Astrocyte (in vitro differentiated cells and primary cell): ENCODE results near the gene VCX. TPM values are rescaled to one million over a fixed set of nuclear protein-coding genes. Genes with fewer than 3 reads are reported as not detected.
A peak's percentile ranks its signal among the peaks of the same experiment; 100 is the strongest.

Experiments used
- DNase-seq: peaks from one replicate; pipeline ENCODE4 v3.0.0-alpha.2; 2010; ENCODE audit warnings: low read depth
- FAIRE-seq: peaks from 2 replicates; lab custom pipeline; 2011; peaks lifted over from hg19 to GRCh38; lab: Jason Lieb, UNC
- H2AFZ ChIP-seq: 2 replicates; pipeline ENCODE4 v1.6.0; 2012; ENCODE audit warnings: low read depth, low read length, inconsistent platforms
- H3K27ac ChIP-seq: 2 replicates; pipeline ENCODE4 v1.5.1; 2011; ENCODE audit warnings: low read depth, low read length, inconsistent platforms
- H3K27me3 ChIP-seq: 2 replicates; pipeline ENCODE4 v1.6.0; 2011; ENCODE audit warnings: low read length, inconsistent platforms; ENCODE audit not compliant: insufficient read depth
- H3K36me3 ChIP-seq: 2 replicates; pipeline ENCODE4 v1.5.1; 2011; ENCODE audit warnings: low read length, inconsistent platforms; ENCODE audit not compliant: insufficient read depth
- H3K4me1 ChIP-seq: 2 replicates; pipeline ENCODE4 v1.5.1; 2011; ENCODE audit warnings: low read length, inconsistent platforms; ENCODE audit not compliant: insufficient read depth
- H3K4me2 ChIP-seq: 2 replicates; pipeline ENCODE4 v1.6.0; 2012; ENCODE audit warnings: low read length, inconsistent platforms
- H3K4me3 ChIP-seq: 2 replicates; pipeline ENCODE4 v1.5.1; 2011; ENCODE audit warnings: low read depth, mild to moderate bottlenecking, low read length, inconsistent platforms; ENCODE audit not compliant: insufficient read depth
- H3K79me2 ChIP-seq: 2 replicates; pipeline ENCODE4 v1.6.0; 2012; ENCODE audit warnings: mild to moderate bottlenecking, low read length, inconsistent platforms; ENCODE audit not compliant: insufficient read depth
- H3K9ac ChIP-seq: 2 replicates; pipeline ENCODE4 v1.6.0; 2012; ENCODE audit warnings: mild to moderate bottlenecking, low read length, inconsistent platforms
- H3K9me3 ChIP-seq: 2 replicates; pipeline ENCODE4 v1.5.1; 2012; ENCODE audit warnings: low read depth, mild to moderate bottlenecking, low read length, inconsistent platforms; ENCODE audit not compliant: insufficient read depth
- H4K20me1 ChIP-seq: 2 replicates; pipeline ENCODE4 v1.6.0; 2012; ENCODE audit warnings: low read length, inconsistent platforms; ENCODE audit not compliant: insufficient read depth
- H3K27ac Mint-ChIP-seq: one replicate; pipeline ENCODE4 v1.8.0; 2021; ENCODE audit warnings: mild to moderate bottlenecking, mixed read lengths; ENCODE audit not compliant: unreplicated experiment
- H3K27me3 Mint-ChIP-seq: one replicate; pipeline ENCODE4 v1.8.0; 2021; ENCODE audit warnings: low read depth, mixed read lengths; ENCODE audit not compliant: unreplicated experiment
- H3K36me3 Mint-ChIP-seq: one replicate; pipeline ENCODE4 v1.8.0; 2021; ENCODE audit warnings: low read depth, mixed read lengths; ENCODE audit not compliant: unreplicated experiment
- H3K4me1 Mint-ChIP-seq: one replicate; pipeline ENCODE4 v1.8.0; 2021; ENCODE audit warnings: low read depth, mixed read lengths; ENCODE audit not compliant: unreplicated experiment
- H3K4me3 Mint-ChIP-seq: one replicate; pipeline ENCODE4 v1.8.0; 2021; ENCODE audit warnings: mild to moderate bottlenecking, moderate library complexity, mixed read lengths; ENCODE audit not compliant: unreplicated experiment
- H3K9me3 Mint-ChIP-seq: one replicate; pipeline ENCODE4 v1.8.0; 2021; ENCODE audit warnings: mild to moderate bottlenecking, mixed read lengths; ENCODE audit not compliant: unreplicated experiment
- EZH2 ChIP-seq: IDR thresholded peaks from 2 replicates; pipeline ENCODE4 v1.6.1; 2012; ENCODE audit warnings: mild to moderate bottlenecking, low read length, inconsistent platforms; ENCODE audit not compliant: insufficient read depth
- total RNA-seq: library from RNA; stranded (reverse); gene quantifications from 2 replicates; pipeline ENCODE4 v1.2.1, GENCODE V29; 2021
- TF ChIP-seq, protein P1 (sequence below): IDR thresholded peaks from 2 replicates; pipeline ENCODE4 v1.5.1; 2011; ENCODE audit warnings: low read depth, mild to moderate bottlenecking, inconsistent platforms, low read length, moderate library complexity; ENCODE audit not compliant: insufficient read depth

The VCX gene
- total RNA-seq, 1 donor from 2014 or later = not detected

GRCh38 chrX:7815166-7815805, 27.7 kb upstream of the VCX start:
- Histone ChIP-seq H3K79me2 (no peaks in the 10 kb centered on the region), H3K4me3 (no peak overlapping the region), H3K27ac (no peak overlapping the region), H3K9me3 (no peaks in the 10 kb centered on the region), H3K9ac (no peak overlapping the region), H3K27me3 (no peaks in the 10 kb centered on the region), H2AFZ (no peak overlapping the region), H3K36me3 (no peaks in the 10 kb centered on the region), H4K20me1 (no peaks in the 10 kb centered on the region), H3K4me2 (no peak overlapping the region), H3K4me1 (no peaks in the 10 kb centered on the region)
- H3K27me3 Mint-ChIP-seq = no peaks in the 10 kb centered on the region
- no peak for TF ChIP-seq EZH2
- TF ChIP-seq, protein P1, sequence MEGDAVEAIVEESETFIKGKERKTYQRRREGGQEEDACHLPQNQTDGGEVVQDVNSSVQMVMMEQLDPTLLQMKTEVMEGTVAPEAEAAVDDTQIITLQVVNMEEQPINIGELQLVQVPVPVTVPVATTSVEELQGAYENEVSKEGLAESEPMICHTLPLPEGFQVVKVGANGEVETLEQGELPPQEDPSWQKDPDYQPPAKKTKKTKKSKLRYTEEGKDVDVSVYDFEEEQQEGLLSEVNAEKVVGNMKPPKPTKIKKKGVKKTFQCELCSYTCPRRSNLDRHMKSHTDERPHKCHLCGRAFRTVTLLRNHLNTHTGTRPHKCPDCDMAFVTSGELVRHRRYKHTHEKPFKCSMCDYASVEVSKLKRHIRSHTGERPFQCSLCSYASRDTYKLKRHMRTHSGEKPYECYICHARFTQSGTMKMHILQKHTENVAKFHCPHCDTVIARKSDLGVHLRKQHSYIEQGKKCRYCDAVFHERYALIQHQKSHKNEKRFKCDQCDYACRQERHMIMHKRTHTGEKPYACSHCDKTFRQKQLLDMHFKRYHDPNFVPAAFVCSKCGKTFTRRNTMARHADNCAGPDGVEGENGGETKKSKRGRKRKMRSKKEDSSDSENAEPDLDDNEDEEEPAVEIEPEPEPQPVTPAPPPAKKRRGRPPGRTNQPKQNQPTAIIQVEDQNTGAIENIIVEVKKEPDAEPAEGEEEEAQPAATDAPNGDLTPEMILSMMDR = no peak
- DNase-seq = no peak
- H3K9me3 Mint-ChIP-seq = no peaks in the 10 kb centered on the region
- H3K27ac Mint-ChIP-seq = no peak overlapping the region
- no peaks in the 10 kb centered on the region for H3K36me3 Mint-ChIP-seq
- no peaks in the 10 kb centered on the region for H3K4me1 Mint-ChIP-seq
- peak; percentile 41 for FAIRE-seq
- no peak overlapping the region for H3K4me3 Mint-ChIP-seq

DNA sequence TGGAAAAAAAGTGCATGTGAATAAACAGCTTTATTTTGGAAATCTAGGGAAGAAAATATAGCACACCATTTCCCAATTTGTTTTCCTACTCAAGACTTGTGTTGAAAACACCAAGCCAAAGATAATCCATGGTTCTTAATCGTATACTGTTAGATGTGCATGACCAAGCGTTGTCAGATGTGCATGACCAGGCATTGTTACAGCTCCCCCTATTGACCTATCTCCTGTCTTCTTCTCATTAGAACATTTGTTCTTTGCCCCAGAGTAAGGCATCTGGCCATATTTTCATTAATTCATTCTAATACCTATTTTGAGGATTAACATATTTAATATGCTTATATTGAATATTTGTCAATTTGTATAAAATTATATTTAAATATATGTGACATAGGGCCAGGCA, 14.4 kb upstream of the VCX start:
- H2AFZ ChIP-seq = no peak overlapping the region
- Mint-ChIP-seq H3K9me3 (peaks cover 2% of the 10 kb centered on the region), H3K27me3 (no peaks in the 10 kb centered on the region), H3K36me3 (no peaks in the 10 kb centered on the region), H3K4me3 (no peak overlapping the region), H3K4me1 (no peaks in the 10 kb centered on the region), H3K27ac (no peak overlapping the region)
- H3K36me3 ChIP-seq = no peaks in the 10 kb centered on the region
- FAIRE-seq (peak; percentile 100), DNase-seq (no peak)
- no peak overlapping the region for H3K4me3 ChIP-seq
- H3K27me3 ChIP-seq = no peaks in the 10 kb centered on the region
- H3K4me1 ChIP-seq = no peaks in the 10 kb centered on the region
- no peaks in the 10 kb centered on the region for H4K20me1 ChIP-seq
- no peaks in the 10 kb centered on the region for H3K79me2 ChIP-seq
- no peaks in the 10 kb centered on the region for H3K9me3 ChIP-seq
- no peak overlapping the region for H3K9ac ChIP-seq
- no peak overlapping the region for H3K4me2 ChIP-seq
- TF ChIP-seq EZH2 = no peak
- TF ChIP-seq, protein P1 = no peak
- no peak overlapping the region for H3K27ac ChIP-seq

DNA sequence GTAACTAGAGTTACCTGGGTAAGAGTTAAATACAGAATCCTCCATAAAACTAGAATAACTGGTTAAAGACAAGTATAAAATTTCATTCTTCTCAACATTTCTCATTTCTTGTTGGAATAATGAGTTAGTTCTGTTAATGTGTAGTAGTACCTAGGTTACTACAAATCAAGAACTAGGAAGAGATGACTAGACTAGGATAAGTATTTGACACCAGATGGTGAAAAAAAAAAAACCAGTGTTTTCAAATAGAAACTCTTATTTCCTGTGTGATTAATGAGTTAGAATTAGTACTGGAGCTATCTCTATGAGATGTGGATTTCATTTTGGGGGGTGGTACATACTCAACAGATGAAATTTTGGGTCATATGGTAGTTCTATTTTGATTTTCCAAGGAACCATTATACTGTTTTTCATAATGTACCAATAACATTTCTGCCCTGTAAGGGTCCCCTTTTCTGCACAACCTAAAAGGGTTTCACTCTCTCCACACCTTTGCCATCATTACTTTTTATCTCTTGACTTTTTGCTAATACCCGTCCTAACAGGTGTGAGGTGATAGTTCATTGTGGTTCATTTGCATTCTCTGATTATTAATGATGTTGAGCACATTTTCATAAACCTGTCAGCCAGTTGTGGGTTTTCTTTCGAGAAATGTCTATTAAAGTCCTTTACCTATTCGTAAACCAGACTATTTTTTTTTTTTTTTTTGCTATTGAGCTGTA, 1.7 kb upstream of the VCX start:
- H3K4me1 Mint-ChIP-seq = no peaks in the 10 kb centered on the region
- Histone ChIP-seq H3K9me3 (no peaks in the 10 kb centered on the region), H3K4me3 (no peak overlapping the region), H3K4me2 (no peak overlapping the region), H4K20me1 (no peaks in the 10 kb centered on the region), H3K27me3 (no peaks in the 10 kb centered on the region), H3K79me2 (no peaks in the 10 kb centered on the region), H3K27ac (no peak overlapping the region), H2AFZ (no peak overlapping the region), H3K9ac (no peak overlapping the region), H3K36me3 (no peaks in the 10 kb centered on the region), H3K4me1 (no peaks in the 10 kb centered on the region)
- no peaks in the 10 kb centered on the region for H3K27me3 Mint-ChIP-seq
- DNase-seq = no peak
- TF ChIP-seq, protein P1 = no peak
- TF ChIP-seq EZH2 = no peak
- H3K27ac Mint-ChIP-seq = no peak overlapping the region
- H3K4me3 Mint-ChIP-seq = no peak overlapping the region
- no peaks in the 10 kb centered on the region for H3K9me3 Mint-ChIP-seq
- no peaks in the 10 kb centered on the region for H3K36me3 Mint-ChIP-seq
- peak; percentile 93 for FAIRE-seq
